Liver (tissue), 3 donors: ENCODE results near the gene COL27A1.

Source experiments
- ATF3 ChIP-seq: IDR thresholded peaks from 2 replicates; pipeline ENCODE4 v1.6.1; 2016; ENCODE audit warnings: antibody characterized with exemption
- CTCF ChIP-seq: fragments of 150-350 bp; IDR thresholded peaks from 2 replicates; pipeline ENCODE4 v1.5.1; 2017; ENCODE audit warnings: improper control_type of control experiment, low read depth, low read length; ENCODE audit not compliant: missing input control
- EGR1 ChIP-seq, 2 donors: IDR thresholded peaks; 2 replicates each; pipeline ENCODE4 v1.6.1; 2016 to 2018; ENCODE audit warnings: antibody characterized with exemption in 2 of 2, low read depth in 2 of 2
- GABPA ChIP-seq, 2 donors: IDR thresholded peaks in 1 of 2; conservative IDR thresholded peaks in 1 of 2; 2 replicates each; pipeline ENCODE4 v1.6.1; 2016; ENCODE audit warnings: antibody characterized with exemption in 2 of 2, mild to moderate bottlenecking in 1 of 2, moderate library complexity in 1 of 2
- JUND ChIP-seq, 2 donors: IDR thresholded peaks; 2 replicates each; pipeline ENCODE4 v1.6.1; 2016; ENCODE audit warnings: antibody characterized with exemption in 2 of 2
- MAX ChIP-seq: IDR thresholded peaks from 2 replicates; pipeline ENCODE4 v1.6.1; 2016; ENCODE audit warnings: antibody characterized with exemption
- RAD21 ChIP-seq, 2 donors: IDR thresholded peaks; 2 replicates each; pipeline ENCODE4 v1.6.1; 2016; ENCODE audit warnings: antibody characterized with exemption in 2 of 2, mild to moderate bottlenecking in 2 of 2
- REST ChIP-seq: IDR thresholded peaks from 2 replicates; pipeline ENCODE4 v1.6.1; 2016; ENCODE audit warnings: antibody characterized with exemption, mild to moderate bottlenecking
- SP1 ChIP-seq: IDR thresholded peaks from 2 replicates; pipeline ENCODE4 v1.6.1; 2018; ENCODE audit warnings: antibody characterized with exemption, mild to moderate bottlenecking
- TAF1 ChIP-seq: conservative IDR thresholded peaks from 2 replicates; pipeline ENCODE4 v1.6.1; 2016; ENCODE audit warnings: antibody characterized with exemption, mild to moderate bottlenecking
- YY1 ChIP-seq: IDR thresholded peaks from 2 replicates; pipeline ENCODE4 v1.6.1; 2016; ENCODE audit warnings: antibody characterized with exemption, mild to moderate bottlenecking
- ZBTB33 ChIP-seq: IDR thresholded peaks from 2 replicates; pipeline ENCODE4 v1.6.1; 2016; ENCODE audit warnings: antibody characterized with exemption
- donor health status: healthy.
- donor health status: healthy.

- no peak for TF ChIP-seq CTCF
- no peak for TF ChIP-seq YY1
- TF ChIP-seq GABPA (IDR thresholded peaks at IDR 0.05 in 1 of 2, conservative IDR thresholded peaks at IDR 0.05 in 1 of 2): no peak
- TF ChIP-seq TAF1: no peak
- no peak for TF ChIP-seq RAD21 (IDR thresholded peaks at IDR 0.05)
- TF ChIP-seq MAX: no peak
- TF ChIP-seq EGR1 (IDR thresholded peaks at IDR 0.05; ENCODE audit: low read depth in 2 of 2): no peak
- no peak for TF ChIP-seq REST
- TF ChIP-seq SP1: no peak
- no peak for TF ChIP-seq JUND (IDR thresholded peaks at IDR 0.05)
- no peak for TF ChIP-seq ATF3
- no peak for TF ChIP-seq ZBTB33
Observed at GRCh38 chr9:114132550-114132918, 22.8 kb upstream of the COL27A1 start.
